B cell (primary cell): ENCODE results near the gene TOMM7. TPM values are rescaled to one million over a fixed set of nuclear protein-coding genes. Genes with fewer than 3 reads are reported as not detected.

Experiments
- ATAC-seq: fragments of 200-7000 bp; cut with Tn5 transposase; one replicate; pipeline ENCODE4 v1.10.0; 2021; ENCODE audit warnings: low read depth, mild to moderate bottlenecking, moderate number of reproducible peaks, moderate library complexity
- CTCF ChIA-PET: fragments of 350-600 bp; sonication (Branson Sonifier 250); formaldehyde crosslinking; loops from one replicate; lab custom pipeline; 2021; ENCODE audit warnings: antibody characterized with exemption, inconsistent platforms; lab: Charles Lee
- POLR2A ChIA-PET: fragments of 350-600 bp; sonication (Branson Sonifier 250); formaldehyde crosslinking; loops from one replicate; lab custom pipeline; 2021; ENCODE audit warnings: antibody characterized with exemption; lab: Charles Lee
- DNase-seq: peaks from one replicate; pipeline ENCODE4 v3.0.0; 2013
- H2AFZ ChIP-seq: 2 replicates; pipeline ENCODE4 v1.6.1; 2012; ENCODE audit warnings: mild to moderate bottlenecking, low read depth, low read length; ENCODE audit not compliant: insufficient read depth, poor library complexity, severe bottlenecking
- H3K27ac ChIP-seq, 2 donors: 1 replicate in 1 of 2; 2 replicates in 1 of 2; pipeline ENCODE4 v1.5.1; 2012 to 2013; ENCODE audit warnings: low read length in 2 of 2, mild to moderate bottlenecking in 2 of 2, moderate library complexity in 1 of 2
- H3K27me3 ChIP-seq, 4 experiments: fragments of 200-600 bp in 1 of 4; sonication (generic) in 1 of 4; replicated peaks in 1 of 4; 1 replicate in 2 of 4; 2 replicates in 2 of 4; pipeline versions ENCODE4 v1.6.1 to v1.7.0; 2013 to 2016; ENCODE audit warnings: low read length in 3 of 4, mild to moderate bottlenecking in 2 of 4, mixed read lengths in 1 of 4, moderate library complexity in 1 of 4; ENCODE audit not compliant: insufficient read depth in 4 of 4, control insufficient read depth in 3 of 4; ENCODE audit errors: control extremely low read depth in 1 of 4
- H3K36me3 ChIP-seq, 2 experiments: replicated peaks in 1 of 2; 1 replicate in 1 of 2; 2 replicates in 1 of 2; pipeline versions ENCODE4 v1.6.1 to v1.7.1; 2013; ENCODE audit warnings: low read length in 1 of 2; ENCODE audit not compliant: insufficient read depth in 2 of 2, control insufficient read depth in 1 of 2; ENCODE audit errors: control extremely low read depth in 1 of 2, extremely low read depth in 1 of 2
- H3K4me1 ChIP-seq, 2 donors: fragments of 200-600 bp in 1 of 2; sonication (generic) in 1 of 2; 1 replicate in 1 of 2; 2 replicates in 1 of 2; pipeline versions ENCODE4 v1.5.1 to v1.6.1; 2013 to 2017; ENCODE audit warnings: low read length in 2 of 2; ENCODE audit not compliant: control insufficient read depth in 2 of 2, insufficient read depth in 2 of 2
- H3K4me2 ChIP-seq: replicated peaks from 2 replicates; pipeline ENCODE3; 2012; ENCODE audit warnings: mild to moderate bottlenecking, low read depth, low read length; ENCODE audit not compliant: poor library complexity, severe bottlenecking
- H3K4me3 ChIP-seq, 5 experiments: fragments of 200-600 bp in 1 of 5; sonication (generic) in 1 of 5; 1 replicate in 3 of 5; 2 replicates in 2 of 5; pipeline versions ENCODE4 v1.5.1 to v1.7.0; 2011 to 2016; ENCODE audit warnings: low read length in 4 of 5, mild to moderate bottlenecking in 4 of 5, low read depth in 2 of 5, control low read depth in 1 of 5, moderate library complexity in 1 of 5; ENCODE audit not compliant: insufficient read depth in 1 of 5; ENCODE audit errors: control extremely low read depth in 1 of 5, extremely low read depth in 1 of 5
- H3K79me2 ChIP-seq: fragments of 200-600 bp; sonication (generic); one replicate; pipeline ENCODE4 v1.6.0; 2016; ENCODE audit warnings: low read length; ENCODE audit not compliant: control insufficient read depth, insufficient read depth
- H3K9ac ChIP-seq: fragments of 200-600 bp; sonication (generic); 2 replicates; pipeline ENCODE4 v1.6.1; 2017; ENCODE audit warnings: mild to moderate bottlenecking, low read length, moderate library complexity
- H3K9me3 ChIP-seq, 3 donors: one replicate each; pipeline versions ENCODE4 v1.6.1 to v1.7.1; 2013; ENCODE audit warnings: low read length in 2 of 3; ENCODE audit not compliant: control insufficient read depth in 2 of 3, insufficient read depth in 1 of 3; ENCODE audit errors: control extremely low read depth in 1 of 3
- H4K20me1 ChIP-seq: 2 replicates; pipeline ENCODE4 v1.6.0; 2012; ENCODE audit warnings: mild to moderate bottlenecking, low read length; ENCODE audit not compliant: insufficient read depth, control insufficient read depth, poor library complexity, severe bottlenecking
- H3K27ac Mint-ChIP-seq: one replicate; pipeline ENCODE4 v1.8.0; 2021; ENCODE audit warnings: mixed read lengths
- H3K27me3 Mint-ChIP-seq: one replicate; pipeline ENCODE4 v1.8.0; 2021; ENCODE audit warnings: mixed read lengths
- H3K4me1 Mint-ChIP-seq: one replicate; pipeline ENCODE4 v1.8.0; 2021; ENCODE audit warnings: mixed read lengths
- H3K4me3 Mint-ChIP-seq: one replicate; pipeline ENCODE4 v1.8.0; 2021; ENCODE audit warnings: mixed read lengths
- H3K9me3 Mint-ChIP-seq: one replicate; pipeline ENCODE4 v1.8.0; 2022; ENCODE audit warnings: mixed read lengths; ENCODE audit not compliant: insufficient read depth
- EZH2 ChIP-seq: IDR thresholded peaks from 2 replicates; pipeline ENCODE4 v1.6.1; 2012; ENCODE audit warnings: borderline replicate concordance, low read depth, mild to moderate bottlenecking, moderate library complexity, low read length; ENCODE audit not compliant: insufficient read depth, poor library complexity, severe bottlenecking
- WGBS: methylation state at CpG from one replicate; pipeline ENCODE4 v1.1.5; 2013; ENCODE audit warnings: missing lambda C conversion rate; ENCODE audit not compliant: insufficient coverage; 5-methylcytosine and 5-hydroxymethylcytosine counted together
- intact Hi-C: fragments of 100-400 bp; cut with micrococcal nuclease; formaldehyde crosslinking; loops from one replicate; pipeline ENCODE4 v1.10.0; 2022
- polyA plus RNA-seq: library from polyadenylated mRNA; depleted of rRNA; stranded (reverse); fragments of >200 nt; gene quantifications from 2 replicates; pipeline ENCODE4 v1.2.3, GENCODE V29; 2012
- total RNA-seq, 2 donors: library from RNA; stranded (reverse); fragments of 120-200 nt in 1 of 2; gene quantifications; 1 replicate in 1 of 2; 2 replicates in 1 of 2; pipeline versions ENCODE4 v1.2.3 to v1.2.4, GENCODE V29; 2013 to 2022
- TF ChIP-seq, protein P1 (sequence below): fragments of 200-600 bp; IDR thresholded peaks from one replicate; pipeline ENCODE4 v1.8.0; 2022; ENCODE audit warnings: antibody characterized with exemption, mild to moderate bottlenecking

Gene TOMM7
- total and polyA plus RNA-seq, 2 donors (not counting 1 experiment from before 2014, with no cell fraction given) = 276 to 437 TPM

DNA sequence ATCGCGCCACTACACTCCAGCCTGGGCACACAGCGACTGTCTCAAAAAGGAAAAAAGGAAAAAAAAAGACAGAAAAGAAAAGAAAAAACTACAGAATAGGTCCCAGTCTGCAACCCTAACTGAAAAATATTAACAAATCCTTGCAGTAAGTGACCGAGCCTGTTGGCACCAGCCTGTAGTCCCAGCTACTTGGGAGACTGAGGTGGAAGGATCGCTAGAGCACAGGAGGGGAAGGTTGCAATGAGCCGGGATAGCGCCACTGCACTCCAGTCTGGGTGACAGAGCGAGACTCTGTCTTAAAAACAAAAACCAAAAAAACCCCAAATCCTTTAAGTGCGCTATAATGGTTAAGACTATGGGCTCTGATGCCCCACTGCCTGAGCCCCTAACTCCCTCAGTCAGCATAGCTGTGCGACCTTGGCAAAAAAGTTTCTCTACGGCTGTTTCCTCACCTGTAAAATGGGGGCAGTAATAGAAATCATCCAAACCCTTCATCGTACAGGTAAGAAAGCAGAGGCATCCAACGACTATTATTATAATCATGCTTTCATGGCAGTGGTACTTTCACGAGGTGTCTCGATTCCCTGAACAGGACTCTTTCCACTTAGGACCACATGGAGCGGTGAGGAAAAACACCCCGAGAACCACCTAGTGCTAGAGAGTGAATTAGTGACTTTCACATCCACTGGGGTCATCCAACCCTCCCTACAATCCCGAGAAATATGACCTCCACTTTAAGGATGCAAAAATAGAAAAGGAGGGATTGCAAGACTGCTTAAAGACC is 755 bp downstream of the TOMM7 start:
- WGBS = 6% methylated on average over 3 of the region's 18 CpGs
- Mint-ChIP-seq H3K4me1 (peaks cover 32% of the 10 kb centered on the region), H3K4me3 (peak overlapping the region; percentile 98), H3K27me3 (peaks cover 10% of the 10 kb centered on the region), H3K27ac (peak overlapping the region; percentile 97), H3K9me3 (no peaks in the 10 kb centered on the region)
- H4K20me1 ChIP-seq = no peaks in the 10 kb centered on the region
- no peak for DNase-seq
- POLR2A ChIA-PET = interaction anchor here (1.2 kb wide), 1 partner anchor 1394 kb away, joined by 3 read pairs; the partner anchor contains the start of gene SP4
- H3K27me3 ChIP-seq = no peaks in the 10 kb centered on the region
- no peak for ATAC-seq
- CTCF ChIA-PET = interaction anchor here (0.6 to 3.9 kb wide), 3 partner anchors 198 to 260 kb away, joined by 3 to 13 read pairs (median 3); no protein-coding TSS in a partner anchor
- H3K4me1 ChIP-seq = peaks cover 12 to 21% of the 10 kb centered on the region in 2 donors
- H3K79me2 ChIP-seq = peaks cover 39% of the 10 kb centered on the region
- intact Hi-C loops = loop anchor here (1.0 to 10.0 kb wide), 5 partner anchors 32 to 710 kb away; partner anchors contain the start of genes KLHL7, NUP42 and TRA2A
- H3K9me3 ChIP-seq = no peaks in the 10 kb centered on the region
- H3K27ac ChIP-seq = peak overlapping the region; percentile 79 to 81
- peaks cover 4 to 12% of the 10 kb centered on the region in 2 experiments for H3K36me3 ChIP-seq
- peak overlapping the region; percentile 83 for H2AFZ ChIP-seq
- H3K4me3 ChIP-seq = peak overlapping the region; percentile 82 to 97 (median 94)
- no peak for TF ChIP-seq EZH2
- TF ChIP-seq, protein P1, sequence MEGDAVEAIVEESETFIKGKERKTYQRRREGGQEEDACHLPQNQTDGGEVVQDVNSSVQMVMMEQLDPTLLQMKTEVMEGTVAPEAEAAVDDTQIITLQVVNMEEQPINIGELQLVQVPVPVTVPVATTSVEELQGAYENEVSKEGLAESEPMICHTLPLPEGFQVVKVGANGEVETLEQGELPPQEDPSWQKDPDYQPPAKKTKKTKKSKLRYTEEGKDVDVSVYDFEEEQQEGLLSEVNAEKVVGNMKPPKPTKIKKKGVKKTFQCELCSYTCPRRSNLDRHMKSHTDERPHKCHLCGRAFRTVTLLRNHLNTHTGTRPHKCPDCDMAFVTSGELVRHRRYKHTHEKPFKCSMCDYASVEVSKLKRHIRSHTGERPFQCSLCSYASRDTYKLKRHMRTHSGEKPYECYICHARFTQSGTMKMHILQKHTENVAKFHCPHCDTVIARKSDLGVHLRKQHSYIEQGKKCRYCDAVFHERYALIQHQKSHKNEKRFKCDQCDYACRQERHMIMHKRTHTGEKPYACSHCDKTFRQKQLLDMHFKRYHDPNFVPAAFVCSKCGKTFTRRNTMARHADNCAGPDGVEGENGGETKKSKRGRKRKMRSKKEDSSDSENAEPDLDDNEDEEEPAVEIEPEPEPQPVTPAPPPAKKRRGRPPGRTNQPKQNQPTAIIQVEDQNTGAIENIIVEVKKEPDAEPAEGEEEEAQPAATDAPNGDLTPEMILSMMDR = no peak
- H3K4me2 ChIP-seq = peak overlapping the region; percentile 82
- H3K9ac ChIP-seq = peak overlapping the region; percentile 80

DNA sequence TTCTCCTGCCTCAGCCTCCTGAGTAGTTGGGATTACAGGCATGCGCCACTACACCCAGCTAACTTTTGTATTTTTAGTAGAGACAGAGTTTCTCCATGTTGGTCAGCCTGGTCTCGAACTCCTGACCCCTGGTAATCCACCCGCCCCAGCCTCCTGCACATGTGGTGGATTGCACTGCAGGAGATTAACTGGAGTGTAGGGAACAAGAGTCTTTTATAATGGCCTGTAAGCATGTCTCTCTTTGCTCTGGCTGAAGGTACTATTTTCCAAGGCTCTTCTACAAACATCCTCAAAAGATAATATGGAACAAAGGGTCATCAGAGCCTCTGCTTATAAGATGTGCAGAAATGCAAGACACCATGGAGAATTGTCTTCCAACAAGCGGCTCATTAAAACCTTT is 3.2 kb downstream of the TOMM7 start:
- H3K36me3 ChIP-seq = peaks cover 8 to 34% of the 10 kb centered on the region in 2 experiments
- 100% methylated on average over 3 of the region's 4 CpGs for whole genome bisulfite sequencing
- TF ChIP-seq, protein P1 = no peak
- no peak for TF ChIP-seq EZH2
- Mint-ChIP-seq H3K9me3 (no peaks in the 10 kb centered on the region), H3K4me3 (no peak overlapping the region), H3K27me3 (peaks cover 6% of the 10 kb centered on the region), H3K4me1 (peaks cover 32% of the 10 kb centered on the region), H3K27ac (no peak overlapping the region)
- ChIA-PET CTCF (no interaction called here), POLR2A (no interaction called here)
- H3K27ac ChIP-seq = no peak overlapping the region
- ATAC-seq (no peak), DNase-seq (no peak)
- H2AFZ ChIP-seq = no peak overlapping the region
- H3K79me2 ChIP-seq = peaks cover 47% of the 10 kb centered on the region
- H3K27me3 ChIP-seq = no peaks in the 10 kb centered on the region
- H3K4me3 ChIP-seq = no peak overlapping the region
- no peak overlapping the region for H3K4me2 ChIP-seq
- intact Hi-C loops = no loop called here
- no peaks in the 10 kb centered on the region for H4K20me1 ChIP-seq
- no peaks in the 10 kb centered on the region for H3K9me3 ChIP-seq
- H3K9ac ChIP-seq = no peak overlapping the region
- peaks cover 12 to 21% of the 10 kb centered on the region in 2 donors for H3K4me1 ChIP-seq
